ENCODE results near the gene CMSS1.

The CMSS1 gene

GRCh38 chr3:100003609-100004503, 186.2 kb downstream of the CMSS1 start:
- DNase-seq: no peak

- no peak for DNase-seq
These were observed 187.3 kb downstream of the CMSS1 start for GRCh38 chr3:100004931-100005330.

GRCh38 chr3:100005665-100006393, 188.2 kb downstream of the CMSS1 start:
- DNase-seq: no peak

- DNase-seq: no peak
These were observed 189.1 kb downstream of the CMSS1 start for GRCh38 chr3:100006570-100007271.

GRCh38 chr3:100007313-100007712, 189.7 kb downstream of the CMSS1 start:
- DNase-seq: no peak

- no peak for DNase-seq
These were observed 190.5 kb downstream of the CMSS1 start for GRCh38 chr3:100008081-100008698.

- peak; percentile 78 for DNase-seq
These were observed 191.8 kb downstream of the CMSS1 start for GRCh38 chr3:100009276-100010086.

- no peak for DNase-seq
These were observed 192.4 kb downstream of the CMSS1 start for GRCh38 chr3:100010087-100010417.

GRCh38 chr3:100018806-100019205, 201.1 kb downstream of the CMSS1 start:
- DNase-seq: no peak

- no peak for DNase-seq
These were observed 202.1 kb downstream of the CMSS1 start for GRCh38 chr3:100019719-100020118.

GRCh38 chr3:100020876-100021644, 203.4 kb downstream of the CMSS1 start:
- no peak for DNase-seq

GRCh38 chr3:100022506-100022905, 204.8 kb downstream of the CMSS1 start:
- DNase-seq: no peak

- DNase-seq: peak; percentile 53
These were observed 205.5 kb downstream of the CMSS1 start for GRCh38 chr3:100023150-100023549.

GRCh38 chr3:100023595-100023994, 205.9 kb downstream of the CMSS1 start:
- no peak for DNase-seq

- no peak for DNase-seq
These were observed 207.1 kb downstream of the CMSS1 start for GRCh38 chr3:100024520-100025303.

GRCh38 chr3:100027321-100027720, 209.7 kb downstream of the CMSS1 start:
- DNase-seq: no peak

- DNase-seq: no peak
These were observed 211.4 kb downstream of the CMSS1 start for GRCh38 chr3:100029052-100029451.

- no peak for DNase-seq
These were observed 212.0 kb downstream of the CMSS1 start for GRCh38 chr3:100029689-100030088.

GRCh38 chr3:100030346-100030745, 212.7 kb downstream of the CMSS1 start:
- no peak for DNase-seq

- DNase-seq: no peak
These were observed 213.3 kb downstream of the CMSS1 start for GRCh38 chr3:100030914-100031425.
